Testis (tissue), 2 donors: ENCODE results near the gene GTF2H2.
"Not testable (repeated sequence)": the region's sequence is repeated elsewhere in the genome, so short reads cannot be mapped to it uniquely, and the experiment has no call there.

ENCODE experiments used
- CTCF ChIP-seq, 3 experiments: fragments of 450-650 bp in 2 of 3; fragments of 200-600 bp in 1 of 3; sonication (generic) in 1 of 3; IDR thresholded peaks; one replicate each; pipeline ENCODE4 v1.5.1; 2016 to 2019; ENCODE audit warnings: antibody characterized with exemption in 3 of 3, mild to moderate bottlenecking in 2 of 3, moderate library complexity in 1 of 3
- POLR2A ChIP-seq: fragments of 450-650 bp; IDR thresholded peaks from one replicate; pipeline ENCODE4 v1.6.1; 2017; ENCODE audit warnings: antibody characterized with exemption, mild to moderate bottlenecking, moderate library complexity

DNA sequence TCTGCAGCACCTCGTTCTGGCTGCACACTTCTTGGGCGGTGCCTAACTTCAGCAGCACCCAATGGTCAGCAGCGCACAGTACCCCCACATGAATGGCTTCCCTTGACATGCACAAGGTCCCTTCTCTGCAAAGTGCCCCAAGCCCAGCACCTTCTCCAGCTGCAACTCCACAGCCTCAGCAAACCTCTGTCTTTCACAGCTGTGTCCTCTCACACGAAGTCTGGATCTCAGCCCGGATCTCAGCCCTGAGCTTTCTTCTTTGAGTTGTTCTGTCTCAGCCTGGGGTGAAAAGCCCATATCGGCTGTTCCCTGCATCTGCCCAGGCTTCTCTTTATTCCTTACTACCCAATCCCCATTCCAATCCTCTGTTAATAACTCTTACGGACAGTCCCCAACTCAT, 32.5 kb upstream of the GTF2H2 start:
- TF ChIP-seq POLR2A; CTCF (IDR thresholded peaks at IDR 0.05): not testable (repeated sequence)
